ENCODE measurements around the gene OR6A2.

DNA sequence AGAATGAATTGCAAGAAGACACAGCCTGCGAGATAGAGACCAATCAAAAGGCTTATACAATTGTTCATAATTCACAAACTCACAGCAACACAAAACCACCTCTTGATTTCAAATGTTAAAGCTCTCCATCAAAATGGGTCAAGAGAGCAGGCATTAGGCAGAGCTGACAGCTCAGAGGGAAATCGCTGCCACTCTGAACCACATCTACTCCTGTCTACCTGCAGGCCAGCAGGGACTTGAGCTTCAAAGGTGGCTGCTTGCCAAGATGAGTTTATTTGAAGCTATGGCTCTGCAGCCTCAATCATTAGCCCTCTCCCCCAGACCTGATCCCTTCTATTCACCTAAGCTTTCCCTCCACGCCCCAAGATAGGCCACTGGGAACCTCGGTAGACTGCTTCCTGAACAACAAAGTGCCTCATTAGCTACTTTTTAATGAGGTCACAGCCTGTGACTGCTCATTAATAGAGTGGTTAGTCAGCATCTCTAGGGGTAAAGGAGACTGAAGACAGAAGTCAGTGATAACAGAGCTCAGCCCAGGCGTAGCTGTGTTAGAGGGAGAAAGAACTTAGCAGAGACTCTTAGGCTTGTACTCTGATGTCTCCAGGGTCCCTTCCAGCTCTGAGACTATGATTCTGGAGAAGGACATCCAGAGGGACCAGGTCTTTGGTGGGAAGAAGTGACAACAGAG is 24.8 kb upstream of the OR6A2 start:
- TF ChIP-seq, protein P1, sequence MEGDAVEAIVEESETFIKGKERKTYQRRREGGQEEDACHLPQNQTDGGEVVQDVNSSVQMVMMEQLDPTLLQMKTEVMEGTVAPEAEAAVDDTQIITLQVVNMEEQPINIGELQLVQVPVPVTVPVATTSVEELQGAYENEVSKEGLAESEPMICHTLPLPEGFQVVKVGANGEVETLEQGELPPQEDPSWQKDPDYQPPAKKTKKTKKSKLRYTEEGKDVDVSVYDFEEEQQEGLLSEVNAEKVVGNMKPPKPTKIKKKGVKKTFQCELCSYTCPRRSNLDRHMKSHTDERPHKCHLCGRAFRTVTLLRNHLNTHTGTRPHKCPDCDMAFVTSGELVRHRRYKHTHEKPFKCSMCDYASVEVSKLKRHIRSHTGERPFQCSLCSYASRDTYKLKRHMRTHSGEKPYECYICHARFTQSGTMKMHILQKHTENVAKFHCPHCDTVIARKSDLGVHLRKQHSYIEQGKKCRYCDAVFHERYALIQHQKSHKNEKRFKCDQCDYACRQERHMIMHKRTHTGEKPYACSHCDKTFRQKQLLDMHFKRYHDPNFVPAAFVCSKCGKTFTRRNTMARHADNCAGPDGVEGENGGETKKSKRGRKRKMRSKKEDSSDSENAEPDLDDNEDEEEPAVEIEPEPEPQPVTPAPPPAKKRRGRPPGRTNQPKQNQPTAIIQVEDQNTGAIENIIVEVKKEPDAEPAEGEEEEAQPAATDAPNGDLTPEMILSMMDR (conservative IDR thresholded peaks at IDR 0.05 in 1 of 2, IDR thresholded peaks at IDR 0.05 in 1 of 2; ENCODE audit: low read depth in 1 of 2, low read length in 2 of 2) = no peak
- TF ChIP-seq EZH2 (IDR thresholded peaks at IDR 0.05; ENCODE audit: low read length, missing control alignments) = no peak
